ENCODE results near the gene DSP. TPM values are rescaled to one million over a fixed set of nuclear protein-coding genes. Genes with fewer than 3 reads are reported as not detected.

DSP gene
- polyA plus RNA-seq, 1 donor from 2014 or later, result 0.05 TPM

DNA sequence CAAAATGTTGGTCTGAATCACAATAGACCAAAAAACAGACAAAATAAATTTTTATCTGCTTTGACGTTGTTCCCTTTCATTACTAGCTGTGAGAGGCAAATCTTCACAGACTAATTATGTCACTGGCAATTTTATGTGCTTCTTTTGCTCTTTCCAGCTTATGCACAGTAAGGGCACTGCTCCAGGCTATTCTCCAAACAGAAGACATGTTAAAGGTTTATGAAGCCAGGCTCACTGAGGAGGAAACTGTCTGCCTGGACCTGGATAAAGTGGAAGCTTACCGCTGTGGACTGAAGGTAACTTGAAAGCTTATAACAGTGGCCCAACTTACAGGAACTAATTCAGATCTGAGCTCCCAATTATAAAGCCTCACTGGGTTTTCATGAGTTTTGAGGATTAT, 33.0 kb downstream of the DSP start:
- TF ChIP-seq RAD21 (conservative IDR thresholded peaks at IDR 0.05), result no peak
- TF ChIP-seq EP300 (conservative IDR thresholded peaks at IDR 0.05; ENCODE audit: poor library complexity, severe bottlenecking), result no peak
- no peak for TF ChIP-seq POLR2AphosphoS5 (IDR thresholded peaks at IDR 0.05)
- no peaks in the 10 kb centered on the region for H3K79me2 ChIP-seq (replicated peaks; ENCODE audit: insufficient read depth, low read length)
- H3K27ac ChIP-seq (ENCODE audit: low read length), result no peak overlapping the region
- H3F3A ChIP-seq (ENCODE audit: insufficient read depth, low read length, poor library complexity, severe bottlenecking), result no peaks in the 10 kb centered on the region
- H2AFZ ChIP-seq (ENCODE audit: low read depth, low read length), result no peak overlapping the region
- H3K9me2 ChIP-seq (ENCODE audit: insufficient read depth, low read length), result no peaks in the 10 kb centered on the region
- H3K4me2 ChIP-seq (ENCODE audit: low read length), result no peak overlapping the region
- H3K27me3 ChIP-seq (ENCODE audit: insufficient read depth, low read depth, low read length), result no peaks in the 10 kb centered on the region
- H3K9ac ChIP-seq (ENCODE audit: low read length), result no peak overlapping the region
- no peak overlapping the region for H3K4me3 ChIP-seq (ENCODE audit: low read length)
- no peaks in the 10 kb centered on the region for H3K9me3 ChIP-seq (ENCODE audit: low read length)
- H3K36me3 ChIP-seq (ENCODE audit: insufficient read depth, low read length), result no peaks in the 10 kb centered on the region
- H4K20me1 ChIP-seq (ENCODE audit: insufficient read depth), result no peaks in the 10 kb centered on the region

- Histone ChIP-seq H3K9me3 (ENCODE audit: low read length) (no peaks in the 10 kb centered on the region), H3K36me3 (ENCODE audit: insufficient read depth, low read length) (no peaks in the 10 kb centered on the region)
These were observed 37.0 kb downstream of the DSP start for GRCh38 chr6:7578516-7578915.

More at GRCh38 chr6:7578516-7578915, 37.0 kb downstream of the DSP start:
- no peak for TF ChIP-seq EZH2 (IDR thresholded peaks at IDR 0.05; ENCODE audit: borderline replicate concordance, insufficient read depth, low read length, poor library complexity, severe bottlenecking)
- no peak for TF ChIP-seq SMC3 (conservative IDR thresholded peaks at IDR 0.05; ENCODE audit: poor library complexity)
- TF ChIP-seq, protein P1, sequence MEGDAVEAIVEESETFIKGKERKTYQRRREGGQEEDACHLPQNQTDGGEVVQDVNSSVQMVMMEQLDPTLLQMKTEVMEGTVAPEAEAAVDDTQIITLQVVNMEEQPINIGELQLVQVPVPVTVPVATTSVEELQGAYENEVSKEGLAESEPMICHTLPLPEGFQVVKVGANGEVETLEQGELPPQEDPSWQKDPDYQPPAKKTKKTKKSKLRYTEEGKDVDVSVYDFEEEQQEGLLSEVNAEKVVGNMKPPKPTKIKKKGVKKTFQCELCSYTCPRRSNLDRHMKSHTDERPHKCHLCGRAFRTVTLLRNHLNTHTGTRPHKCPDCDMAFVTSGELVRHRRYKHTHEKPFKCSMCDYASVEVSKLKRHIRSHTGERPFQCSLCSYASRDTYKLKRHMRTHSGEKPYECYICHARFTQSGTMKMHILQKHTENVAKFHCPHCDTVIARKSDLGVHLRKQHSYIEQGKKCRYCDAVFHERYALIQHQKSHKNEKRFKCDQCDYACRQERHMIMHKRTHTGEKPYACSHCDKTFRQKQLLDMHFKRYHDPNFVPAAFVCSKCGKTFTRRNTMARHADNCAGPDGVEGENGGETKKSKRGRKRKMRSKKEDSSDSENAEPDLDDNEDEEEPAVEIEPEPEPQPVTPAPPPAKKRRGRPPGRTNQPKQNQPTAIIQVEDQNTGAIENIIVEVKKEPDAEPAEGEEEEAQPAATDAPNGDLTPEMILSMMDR (IDR thresholded peaks at IDR 0.05; ENCODE audit: poor library complexity, severe bottlenecking), result no peak
- TF ChIP-seq REST (IDR thresholded peaks at IDR 0.05; ENCODE audit: borderline replicate concordance), result no peak
- TF ChIP-seq TAF1 (IDR thresholded peaks at IDR 0.05; ENCODE audit: low read depth), result no peak
- no peak for TF ChIP-seq EP300 (conservative IDR thresholded peaks at IDR 0.05; ENCODE audit: poor library complexity, severe bottlenecking)
- TF ChIP-seq RAD21 (conservative IDR thresholded peaks at IDR 0.05), result no peak
- no peak for TF ChIP-seq POLR2AphosphoS5 (IDR thresholded peaks at IDR 0.05)
- no peak for TF ChIP-seq MXI1 (conservative IDR thresholded peaks at IDR 0.05; ENCODE audit: poor library complexity, severe bottlenecking)
- H3K4me3 ChIP-seq (ENCODE audit: low read length), result no peak overlapping the region
- no peaks in the 10 kb centered on the region for H3K27me3 ChIP-seq (ENCODE audit: insufficient read depth, low read depth, low read length)
- H3K27ac ChIP-seq (ENCODE audit: low read length), result no peak overlapping the region
- H3K9me2 ChIP-seq (ENCODE audit: insufficient read depth, low read length), result no peaks in the 10 kb centered on the region
- no peaks in the 10 kb centered on the region for H4K20me1 ChIP-seq (ENCODE audit: insufficient read depth)
- H3K79me2 ChIP-seq (replicated peaks; ENCODE audit: insufficient read depth, low read length), result no peaks in the 10 kb centered on the region
- H2AFZ ChIP-seq (ENCODE audit: low read depth, low read length), result no peak overlapping the region
- no peaks in the 10 kb centered on the region for H3F3A ChIP-seq (ENCODE audit: insufficient read depth, low read length, poor library complexity, severe bottlenecking)
- no peak overlapping the region for H3K4me2 ChIP-seq (ENCODE audit: low read length)
- H3K9ac ChIP-seq (ENCODE audit: low read length), result no peak overlapping the region

All from neural cell (in vitro differentiated cells).